Activated CD8-positive, alpha-beta memory T cell treated with anti-CD3 and anti-CD28 coated beads for 4 hours (primary cell): ENCODE results near the gene ACTRT1.

ENCODE experiments used
- DNase-seq, 2 donors: peaks; one replicate each; pipeline ENCODE4 v3.0.0-alpha.2; 2020; ENCODE audit warnings: low read depth in 2 of 2

Gene ACTRT1

GRCh38 chrX:128052303-128052702 lies at the start of gene ACTRT1:
ACTRT1 (minus strand) TSS chrX:128052403; CDS start chrX:128052206, 197 bp downstream.
- no peak for DNase-seq

- DNase-seq: no peak
Observed at GRCh38 chrX:128078545-128078944, 26.3 kb upstream of the ACTRT1 start.

- DNase-seq: no peak
Observed at GRCh38 chrX:128057421-128057820, 5.2 kb upstream of the ACTRT1 start.

GRCh38 chrX:128051526-128051925 lies 677 bp downstream of the ACTRT1 start:
- no peak for DNase-seq

GRCh38 chrX:128035318-128035717 lies 16.9 kb downstream of the ACTRT1 start:
- DNase-seq: no peak

GRCh38 chrX:128021566-128021965 lies 30.6 kb downstream of the ACTRT1 start:
- no peak for DNase-seq

GRCh38 chrX:128020701-128021100 lies 31.5 kb downstream of the ACTRT1 start:
- no peak for DNase-seq

- DNase-seq: no peak
Observed at GRCh38 chrX:128019218-128019617, 33.0 kb downstream of the ACTRT1 start.

GRCh38 chrX:128012015-128012414 lies 40.2 kb downstream of the ACTRT1 start:
- DNase-seq: no peak

- no peak for DNase-seq
Observed at GRCh38 chrX:128007882-128008281, 44.3 kb downstream of the ACTRT1 start.
